GM10248 (cell line): Measurements from ENCODE around the gene UBR3.
A peak's percentile ranks its signal among the peaks of the same experiment; 100 is the strongest.
"Not testable (repeated sequence)": the region's sequence is repeated elsewhere in the genome, so short reads cannot be mapped to it uniquely, and the experiment has no call there.

ENCODE experiments used
- CTCF ChIA-PET: fragments of 300-600 bp; sonication (Branson Sonifier 250); formaldehyde crosslinking; extraction: SDS; loops from one replicate; lab custom pipeline; 2021; ENCODE audit warnings: antibody characterized with exemption; lab: Yijun Ruan, JAX
- POLR2A ChIA-PET: fragments of 350-650 bp; sonication (Branson Sonifier 250); formaldehyde crosslinking; extraction: SDS; loops from one replicate; lab custom pipeline; 2020; ENCODE audit warnings: antibody characterized with exemption; lab: Yijun Ruan, JAX
- DNase-seq: peaks from one replicate; pipeline ENCODE4 v3.0.0; 2012; ENCODE audit errors: extremely low spot score
- CTCF ChIP-seq: IDR thresholded peaks from 2 replicates; pipeline ENCODE4 v1.5.1; 2012; ENCODE audit warnings: mild to moderate bottlenecking, low read depth; ENCODE audit errors: extremely low read depth, missing control alignments, control extremely low read depth

The UBR3 gene

GRCh38 chr2:169865492-169865891 lies 38.2 kb downstream of the UBR3 start:
- no peak for DNase-seq
- CTCF ChIA-PET: interaction anchor here (2.8 to 2.9 kb wide), 2 partner anchors 8 to 12 kb away, joined by 7 to 9 read pairs; no protein-coding TSS in a partner anchor
- no peak for TF ChIP-seq CTCF
- POLR2A ChIA-PET: interaction anchor here (0.6 kb wide), 1 partner anchor 335 kb away, joined by 3 read pairs; no protein-coding TSS in a partner anchor

- CTCF ChIA-PET: interaction anchor here (2.9 kb wide), 1 partner anchor 11 kb away, joined by 9 read pairs; no protein-coding TSS in a partner anchor
- DNase-seq, POLR2A ChIA-PET: not testable (repeated sequence)
Measured at GRCh38 chr2:169866230-169866629, 39.0 kb downstream of the UBR3 start.

- CTCF ChIA-PET: interaction anchor here (0.9 kb wide), 1 partner anchor 34 kb away, joined by 3 read pairs; no protein-coding TSS in a partner anchor
- no peak for DNase-seq
Measured at GRCh38 chr2:169867579-169867978, 40.3 kb downstream of the UBR3 start.

GRCh38 chr2:169868951-169869350 lies 41.7 kb downstream of the UBR3 start:
- TF ChIP-seq CTCF: no peak
- ChIA-PET CTCF (no interaction called here), POLR2A (no interaction called here)
- no peak for DNase-seq

More at GRCh38 chr2:169867579-169867978, 40.3 kb downstream of the UBR3 start:
- POLR2A ChIA-PET: no interaction called here
- TF ChIP-seq CTCF: no peak

- CTCF ChIA-PET, DNase-seq, POLR2A ChIA-PET: not testable (repeated sequence)
Measured at GRCh38 chr2:169871369-169871768, 44.1 kb downstream of the UBR3 start.

GRCh38 chr2:169871994-169872393 lies 44.7 kb downstream of the UBR3 start:
- no peak for DNase-seq
- no peak for TF ChIP-seq CTCF
- CTCF ChIA-PET: no interaction called here
- POLR2A ChIA-PET: no interaction called here

GRCh38 chr2:169877398-169877797 lies 50.1 kb downstream of the UBR3 start:
- peak; percentile 28 for TF ChIP-seq CTCF
- CTCF ChIA-PET: interaction anchor here (0.8 to 3.1 kb wide), 6 partner anchors 9 to 350 kb away, joined by 3 to 13 read pairs (median 6); partner anchors contain the start of gene UBR3
- DNase-seq: peak; percentile 22
- POLR2A ChIA-PET: no interaction called here
